Stomach (tissue), 9 donors: ENCODE data around the gene MAPK7. TPM values are rescaled to one million over a fixed set of nuclear protein-coding genes. Genes with fewer than 3 reads are reported as not detected.

Source experiments
- DNase-seq, 2 donors: peaks; one replicate each; pipeline versions ENCODE4 v3.0.0 to v3.0.0-alpha.2; 2013 to 2019
- H3K27ac ChIP-seq, 5 donors: fragments of 200-600 bp in 4 of 5; sonication (generic) in 4 of 5; one replicate each; pipeline ENCODE4 v1.5.1; 2013 to 2019; ENCODE audit warnings: mild to moderate bottlenecking in 1 of 5, moderate library complexity in 1 of 5
- H3K27me3 ChIP-seq, 3 donors: fragments of 200-600 bp; sonication (generic); one replicate each; pipeline ENCODE4 v1.5.1; 2017 to 2019; ENCODE audit warnings: mixed run types in 1 of 3
- H3K36me3 ChIP-seq, 4 donors: fragments of 200-600 bp; sonication (generic); 1 replicate in 3 of 4; 2 replicates in 1 of 4; pipeline ENCODE4 v1.5.1; 2016 to 2019
- H3K4me1 ChIP-seq, 4 donors: fragments of 200-600 bp; sonication (generic); one replicate each; pipeline ENCODE4 v1.5.1; 2016 to 2019
- H3K4me3 ChIP-seq, 4 donors: fragments of 200-600 bp; sonication (generic) in 3 of 4; one replicate each; pipeline ENCODE4 v1.5.1; 2016 to 2019; ENCODE audit warnings: mild to moderate bottlenecking in 1 of 4
- H3K9me3 ChIP-seq, 4 donors: fragments of 200-600 bp; sonication (generic); one replicate each; pipeline ENCODE4 v1.5.1; 2016 to 2019
- CTCF ChIP-seq, 7 experiments: fragments of 450-650 bp in 4 of 7; fragments of 200-600 bp in 3 of 7; sonication (generic) in 3 of 7; IDR thresholded peaks; one replicate each; pipeline ENCODE4 v1.5.1; 2016 to 2019; ENCODE audit warnings: antibody characterized with exemption in 7 of 7, control low read depth in 2 of 7, mild to moderate bottlenecking in 1 of 7
- EP300 ChIP-seq: sonication (generic); formaldehyde crosslinking; IDR thresholded peaks from one replicate; pipeline ENCODE4 v1.6.1; 2017; ENCODE audit warnings: antibody characterized with exemption
- POLR2A ChIP-seq, 4 donors: fragments of 450-650 bp; IDR thresholded peaks; one replicate each; pipeline ENCODE4 v1.6.1; 2016; ENCODE audit warnings: antibody characterized with exemption in 4 of 4, control low read depth in 2 of 4, mild to moderate bottlenecking in 1 of 4, moderate library complexity in 1 of 4
- POLR2AphosphoS5 ChIP-seq, 3 donors: sonication (generic); formaldehyde crosslinking; IDR thresholded peaks; one replicate each; pipeline ENCODE4 v1.6.1; 2016; ENCODE audit warnings: antibody characterized with exemption in 3 of 3
- WGBS, 5 donors: extraction: QIAGEN DNeasy Blood & Tissue Kit in 3 of 5; methylation state at CpG; one replicate each; pipeline versions ENCODE4 v1.1.5 to v1.1.7; 2013 to 2018; 5-methylcytosine and 5-hydroxymethylcytosine counted together
- intact Hi-C: fragments of 100-400 bp; cut with DNase I; formaldehyde crosslinking; loops from one replicate; pipeline ENCODE4 v1.15.1; 2023; ENCODE audit warnings: low total_unique reads
- polyA plus RNA-seq, 3 donors: library from polyadenylated mRNA; stranded (reverse); fragments of 200-250 nt; gene quantifications; one replicate each; pipeline ENCODE4 v1.2.3, GENCODE V29; 2013
- total RNA-seq, 5 donors: library from RNA; depleted of rRNA; stranded (reverse); fragments of >200 nt; gene quantifications; one replicate each; pipeline versions ENCODE4 v1.1.0 to v1.2.3, GENCODE V29; 2014 to 2016
- donor health status: healthy with polysubstance abuse.
- donor health status: Bipolar disorder and iron deficiency.
- donor health status: healthy.

MAPK7 gene
- total and polyA plus RNA-seq, 8 donors, result 10.3 to 221 (median 30.5) TPM

GRCh38 chr17:19354748-19355147 lies 23.6 kb upstream of the MAPK7 start:
- H3K9me3 ChIP-seq, result no peaks in the 10 kb centered on the region
- TF ChIP-seq POLR2A (IDR thresholded peaks at IDR 0.05) (no peak), EP300 (no peak), POLR2AphosphoS5 (IDR thresholded peaks at IDR 0.05) (no peak), CTCF (IDR thresholded peaks at IDR 0.05) (no peak)
- peaks cover 0 to 29% (median 17%) of the 10 kb centered on the region in 4 donors for H3K36me3 ChIP-seq
- H3K27ac ChIP-seq, result no peak overlapping the region
- DNase-seq, result no peak
- intact Hi-C loops, result no loop called here
- no peaks in the 10 kb centered on the region for H3K27me3 ChIP-seq
- no peak overlapping the region for H3K4me3 ChIP-seq
- WGBS, 5 donors, result 80 to 94% (median 81%) methylated on average over 6 of the region's 6 CpGs
- H3K4me1 ChIP-seq, result no peaks in the 10 kb centered on the region

GRCh38 chr17:19357351-19357750 lies 20.9 kb upstream of the MAPK7 start:
- intact Hi-C loops, result no loop called here
- no peaks in the 10 kb centered on the region for H3K9me3 ChIP-seq
- peaks cover 0 to 29% (median 17%) of the 10 kb centered on the region in 4 donors for H3K36me3 ChIP-seq
- no peak overlapping the region for H3K27ac ChIP-seq
- no peaks in the 10 kb centered on the region for H3K27me3 ChIP-seq
- peaks cover 0 to 11% (median 8%) of the 10 kb centered on the region in 4 donors for H3K4me1 ChIP-seq
- 81 to 90% (median 86%) methylated on average over 7 of the region's 7 CpGs for WGBS, 5 donors
- no peak for DNase-seq
- TF ChIP-seq CTCF (IDR thresholded peaks at IDR 0.05) (no peak), EP300 (no peak), POLR2AphosphoS5 (IDR thresholded peaks at IDR 0.05) (no peak), POLR2A (IDR thresholded peaks at IDR 0.05) (no peak)
- H3K4me3 ChIP-seq, result no peak overlapping the region

GRCh38 chr17:19357761-19358160 lies 20.5 kb upstream of the MAPK7 start:
- Histone ChIP-seq H3K4me1 (peaks cover 0 to 12% (median 8%) of the 10 kb centered on the region in 4 donors), H3K36me3 (peaks cover 0 to 29% (median 17%) of the 10 kb centered on the region in 4 donors), H3K27ac (no peak overlapping the region), H3K4me3 (no peak overlapping the region), H3K9me3 (no peaks in the 10 kb centered on the region), H3K27me3 (no peaks in the 10 kb centered on the region)
- DNase-seq, result no peak
- WGBS, 5 donors, result 83 to 84% (median 83%) methylated on average over 7 of the region's 7 CpGs
- TF ChIP-seq POLR2A (IDR thresholded peaks at IDR 0.05) (no peak), POLR2AphosphoS5 (IDR thresholded peaks at IDR 0.05) (no peak), CTCF (IDR thresholded peaks at IDR 0.05) (no peak), EP300 (no peak)
- intact Hi-C loops, result no loop called here

- intact Hi-C loops, result no loop called here
- H3K4me1 ChIP-seq, result peaks cover 0 to 17% (median 14%) of the 10 kb centered on the region in 4 donors
- H3K36me3 ChIP-seq, result peaks cover 0 to 29% (median 17%) of the 10 kb centered on the region in 4 donors
- no peak overlapping the region for H3K4me3 ChIP-seq
- H3K27ac ChIP-seq, result no peak overlapping the region
- no peaks in the 10 kb centered on the region for H3K27me3 ChIP-seq
- no peaks in the 10 kb centered on the region for H3K9me3 ChIP-seq
- no peak for DNase-seq
- 72 to 89% (median 87%) methylated on average over 7 of the region's 7 CpGs for WGBS, 5 donors
- TF ChIP-seq CTCF (IDR thresholded peaks at IDR 0.05), result no peak
- no peak for TF ChIP-seq POLR2A (IDR thresholded peaks at IDR 0.05)
- TF ChIP-seq EP300, result no peak
- no peak for TF ChIP-seq POLR2AphosphoS5 (IDR thresholded peaks at IDR 0.05)
Measured at GRCh38 chr17:19359151-19359550, 19.1 kb upstream of the MAPK7 start.
